ENCODE data around the gene GIT1.
"Not testable (repeated sequence)": the region's sequence is repeated elsewhere in the genome, so short reads cannot be mapped to it uniquely, and the experiment has no call there.

GIT1 gene

DNA sequence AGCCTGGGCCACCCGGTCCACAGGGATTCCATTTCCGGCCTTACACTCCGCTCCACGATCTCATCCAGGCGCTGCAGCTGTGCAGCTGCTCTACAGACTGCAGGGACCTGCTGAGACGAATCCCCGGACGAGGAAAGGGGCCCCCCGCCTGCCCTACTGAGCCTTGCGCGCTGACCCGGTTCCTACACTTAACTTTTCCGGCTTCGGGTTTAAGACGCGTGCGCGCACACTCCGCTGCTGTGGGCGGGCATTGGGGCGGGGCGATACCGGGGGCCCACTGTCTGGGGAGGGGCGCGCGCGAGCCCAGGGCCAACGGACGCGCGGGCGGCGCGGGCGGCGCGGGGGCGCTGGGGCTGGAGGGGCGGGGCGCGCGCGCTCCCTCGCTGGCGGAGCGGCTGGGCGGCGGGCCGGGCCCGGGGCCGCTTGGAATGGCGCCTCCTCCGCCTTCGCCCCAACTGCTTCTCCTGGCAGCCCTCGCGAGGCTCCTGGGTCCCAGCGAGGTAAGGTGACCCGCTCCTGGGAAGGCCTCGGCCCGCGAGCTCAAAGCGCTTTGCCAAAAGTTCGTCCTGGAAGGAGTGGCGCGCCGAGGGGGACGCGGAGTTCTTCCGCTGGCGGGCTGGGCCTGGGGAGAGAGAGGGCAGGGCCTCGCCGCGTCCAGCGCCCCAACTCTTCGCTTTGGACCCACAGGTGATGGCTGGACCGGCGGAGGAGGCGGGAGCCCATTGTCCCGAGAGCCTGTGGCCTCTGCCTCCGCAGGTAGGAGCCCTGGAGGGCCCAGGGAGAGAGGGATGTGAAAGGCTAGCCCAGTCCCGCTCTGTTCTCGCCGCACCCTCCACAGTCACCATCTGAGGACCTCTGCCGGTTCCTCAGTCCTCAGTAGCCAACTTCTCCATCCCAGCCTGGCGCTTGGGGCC, 20.9 kb downstream of the GIT1 start, which contains the start of gene TP53I13:
Gene TP53I13, plus strand, starts transcription at position 371 of the 914 bp plus-strand sequence. Its CDS starts 58 bp downstream, at position 429.
- peak; percentile 93 for DNase-seq (ENCODE audit: low spot score)
- no peak for FAIRE-seq

DNA sequence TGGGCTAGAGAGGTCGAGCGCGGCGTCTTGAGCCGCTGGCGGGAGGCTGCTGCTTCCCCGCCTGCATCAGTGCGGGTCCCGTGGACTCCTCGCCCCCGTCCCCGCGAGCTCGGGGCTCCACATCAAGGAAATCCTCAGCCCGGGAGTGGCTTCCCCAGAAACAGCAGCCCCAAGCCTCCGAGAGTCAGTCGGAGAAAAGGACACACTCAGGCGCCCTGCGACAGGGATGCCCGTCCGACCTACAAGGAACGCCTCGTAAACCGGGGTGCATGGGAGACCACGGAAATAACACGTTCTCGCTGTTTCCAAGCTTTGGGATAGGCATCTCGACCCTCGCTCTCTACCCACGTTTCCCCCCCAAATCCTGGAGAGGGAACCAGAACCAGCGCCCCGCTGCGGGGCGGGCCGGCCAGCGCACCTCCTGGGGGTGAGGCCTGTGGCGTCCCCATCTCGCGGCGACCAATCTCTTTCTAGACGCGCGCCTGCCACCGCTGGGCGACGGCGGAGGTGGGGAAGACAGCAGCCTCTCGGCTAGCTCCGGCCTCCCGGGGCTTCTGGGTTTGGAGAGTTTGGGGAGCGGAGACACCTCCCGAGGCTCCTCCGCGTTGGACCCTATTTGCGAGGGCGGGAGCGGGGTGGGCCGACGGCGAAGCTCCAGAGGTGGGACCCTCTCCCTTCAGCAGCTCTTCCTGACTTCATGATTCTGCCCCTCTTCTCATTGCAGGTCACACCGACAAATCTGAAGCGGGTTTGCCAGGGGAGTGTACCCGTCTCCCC, 21.7 kb downstream of the GIT1 start:
- FAIRE-seq (no peak), DNase-seq (ENCODE audit: low spot score) (peak; percentile 81)

DNA sequence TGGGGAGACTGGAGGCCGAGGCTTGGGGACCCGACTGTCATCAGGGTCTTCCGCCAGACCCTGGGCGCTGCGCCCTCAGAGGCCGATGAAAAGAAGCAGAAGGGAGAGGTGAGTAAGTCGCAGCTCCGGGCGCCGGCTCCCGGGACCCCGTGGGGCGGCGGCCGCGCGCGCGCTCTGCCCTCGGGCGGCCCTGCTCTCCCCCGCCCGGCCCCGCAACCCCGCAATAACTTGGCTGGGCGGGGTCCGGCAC, 22.2 kb downstream of the GIT1 start:
- DNase-seq (ENCODE audit: low spot score) (no peak), FAIRE-seq (no peak)

DNA sequence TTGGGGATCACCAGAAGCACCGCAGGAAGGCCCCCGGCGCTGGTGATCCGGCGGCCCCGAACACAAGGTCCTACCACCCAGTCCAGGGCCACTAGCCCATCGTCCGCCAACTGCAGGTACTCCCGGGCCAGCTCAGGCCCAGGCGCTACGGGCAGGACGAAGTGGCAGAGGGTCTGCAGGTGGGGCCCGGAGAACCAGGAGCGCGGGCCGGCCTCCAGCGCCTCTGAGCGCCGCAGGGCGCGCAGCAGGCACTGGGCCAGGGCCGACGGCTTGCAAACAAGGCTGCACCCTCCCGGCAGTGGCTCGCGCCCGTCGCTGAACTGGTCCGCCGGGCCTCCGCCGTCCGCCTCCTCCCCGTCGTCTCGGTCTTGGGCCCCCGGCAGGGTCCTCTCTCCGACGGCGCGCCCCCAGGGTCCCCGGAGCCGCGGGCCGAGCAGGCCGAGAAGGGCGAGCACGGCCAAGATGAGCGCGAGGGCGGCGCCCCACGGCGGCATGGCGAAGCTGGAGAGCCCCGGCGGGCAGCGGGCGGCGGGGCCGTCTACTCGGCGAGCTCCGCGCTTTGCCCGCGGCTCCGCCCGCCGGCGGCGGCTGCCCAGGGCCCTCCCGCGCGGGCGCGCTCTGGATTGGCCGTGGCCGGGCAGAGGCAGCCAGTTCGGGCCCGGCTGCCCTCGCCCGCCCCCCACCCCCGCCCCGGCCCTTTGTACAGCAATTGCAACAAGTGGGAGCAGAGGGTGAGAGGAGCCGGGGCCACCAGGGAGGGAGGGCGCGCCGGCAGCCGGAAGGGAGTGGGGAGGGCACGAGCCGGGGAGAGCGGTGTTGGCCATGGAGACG, 22.8 kb downstream of the GIT1 start, which contains the start of gene ABHD15:
Gene ABHD15, minus strand, starts transcription at position 565 of the 831 bp plus-strand sequence. Its CDS starts 71 bp downstream, at position 494.
- peak; percentile 83 for DNase-seq (ENCODE audit: low spot score)
- FAIRE-seq, result no peak

DNA sequence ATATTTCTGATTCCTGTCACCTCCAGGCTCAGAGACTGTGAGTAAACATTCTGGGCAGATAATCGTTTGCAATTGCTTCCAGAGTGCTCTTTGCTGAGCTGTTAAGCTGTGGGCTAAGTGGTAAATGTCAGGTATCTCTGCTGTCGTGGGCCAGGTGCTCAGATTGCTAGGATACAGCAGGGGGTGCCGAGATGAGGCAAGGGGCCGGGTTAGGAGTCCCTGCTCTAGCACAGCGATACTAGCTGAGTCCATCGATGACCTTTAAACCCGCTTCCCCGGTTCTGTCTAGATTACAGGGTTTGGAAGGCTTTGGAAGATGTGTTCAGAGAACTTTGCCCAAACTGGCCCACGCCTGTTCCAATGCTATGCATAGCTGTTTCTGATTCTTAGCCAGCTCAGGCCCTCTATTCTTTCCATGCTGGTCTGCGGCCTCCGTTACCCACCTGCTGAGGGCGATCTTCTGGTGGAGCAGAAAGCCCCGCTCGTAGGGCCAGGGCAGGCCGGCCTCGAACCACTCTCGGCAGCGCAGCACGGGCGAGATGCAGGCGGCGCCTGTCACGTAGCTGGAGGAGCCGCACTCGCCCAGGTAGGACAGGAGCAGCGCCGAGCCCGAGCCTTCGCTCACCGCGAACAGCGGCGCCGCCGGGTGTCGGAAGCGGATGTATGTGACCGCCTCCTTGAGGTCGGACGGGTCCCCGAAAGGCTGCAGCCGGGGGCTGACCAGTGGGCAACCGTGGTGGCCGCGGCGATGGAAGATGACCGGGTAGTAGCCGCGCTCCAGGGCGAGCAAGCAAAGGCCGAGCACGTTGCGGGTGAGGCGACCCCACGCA, 23.6 kb downstream of the GIT1 start:
- no peak for FAIRE-seq
- peak; percentile 65 for DNase-seq (ENCODE audit: low spot score)

DNA sequence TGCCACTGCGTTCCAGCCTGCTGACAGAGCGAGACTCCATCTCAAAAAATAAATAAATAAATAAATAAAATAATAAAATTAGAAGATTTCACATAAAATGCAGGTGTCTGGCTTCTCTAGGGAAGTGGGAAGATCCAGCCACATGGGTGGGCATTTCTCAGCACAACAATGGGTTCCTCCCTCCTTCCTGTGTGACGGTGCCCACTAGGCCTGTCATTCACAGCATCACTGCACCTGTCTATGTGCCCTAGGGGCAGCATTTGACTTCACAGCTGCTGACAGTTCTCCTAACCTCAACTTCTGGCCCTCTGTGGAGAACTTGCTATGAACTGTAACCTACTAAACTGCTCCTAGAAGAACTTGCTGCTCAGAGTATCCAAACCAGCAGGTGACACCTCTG, 25.6 kb downstream of the GIT1 start:
- FAIRE-seq (no peak), DNase-seq (ENCODE audit: low spot score) (no peak)

GRCh38 chr17:29562615-29563014, 26.8 kb downstream of the GIT1 start:
- no peak for FAIRE-seq

GRCh38 chr17:29561554-29562517, 27.6 kb downstream of the GIT1 start:
- DNase-seq (ENCODE audit: low spot score) (no peak), FAIRE-seq (no peak)

More at GRCh38 chr17:29562615-29563014, 26.8 kb downstream of the GIT1 start:
- no peak for DNase-seq (ENCODE audit: low spot score)

GRCh38 chr17:29560316-29560715, 29.1 kb downstream of the GIT1 start:
- DNase-seq (ENCODE audit: low spot score) (no peak), FAIRE-seq (no peak)

DNA sequence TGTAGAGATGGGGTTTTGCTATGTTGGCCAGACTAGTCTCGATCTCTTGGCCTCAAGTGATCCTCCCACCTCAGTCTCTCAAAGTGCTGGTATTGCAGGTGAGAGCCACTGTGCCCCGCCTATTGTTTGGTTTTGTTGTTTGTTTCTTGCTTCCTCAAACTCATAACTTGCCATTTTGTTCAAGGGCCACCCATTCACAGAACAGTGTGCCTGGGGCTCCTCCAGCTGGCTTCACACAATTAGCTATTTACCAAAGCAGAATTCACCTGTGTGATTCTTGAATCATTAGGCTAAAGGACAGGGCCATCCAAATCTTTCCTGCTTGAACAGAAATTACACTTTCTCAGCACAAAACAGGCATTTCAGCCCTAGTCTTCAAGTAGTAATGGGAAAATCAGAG, 29.8 kb downstream of the GIT1 start:
- no peak for FAIRE-seq
- no peak for DNase-seq (ENCODE audit: low spot score)

GRCh38 chr17:29558139-29558538, 31.3 kb downstream of the GIT1 start:
- DNase-seq (ENCODE audit: low spot score); FAIRE-seq: not testable (repeated sequence)

- no peak for FAIRE-seq
Measured at GRCh38 chr17:29557739-29558116, 31.7 kb downstream of the GIT1 start.

GRCh38 chr17:29557085-29557738, 32.2 kb downstream of the GIT1 start:
- DNase-seq (ENCODE audit: low spot score), result no peak
- FAIRE-seq, result no peak

More at GRCh38 chr17:29557739-29558116, 31.7 kb downstream of the GIT1 start:
- DNase-seq (ENCODE audit: low spot score), result no peak

DNA sequence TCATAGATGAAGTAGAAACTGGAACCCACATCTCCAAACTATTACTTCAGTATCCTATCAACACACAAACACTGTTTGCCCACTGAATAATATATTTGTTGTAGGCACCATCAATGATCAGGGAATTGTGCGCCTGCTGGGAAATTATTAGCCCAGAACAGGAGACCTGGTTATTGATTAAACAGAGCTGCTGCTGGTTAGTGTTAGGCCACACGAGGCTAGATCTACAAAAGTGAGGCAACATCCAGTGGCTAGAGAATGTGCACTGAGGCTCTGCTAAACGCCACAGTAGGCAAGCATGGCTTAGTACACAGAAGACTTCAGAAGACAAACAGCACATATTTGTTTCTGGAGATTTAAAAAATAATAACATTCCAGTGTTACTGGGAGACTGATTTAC, 33.6 kb downstream of the GIT1 start:
- no peak for FAIRE-seq
- no peak for DNase-seq (ENCODE audit: low spot score)

- no peak for DNase-seq (ENCODE audit: low spot score)
- no peak for FAIRE-seq
Measured at GRCh38 chr17:29549177-29549923, 40.1 kb downstream of the GIT1 start.

GRCh38 chr17:29546830-29547229, 42.6 kb downstream of the GIT1 start:
- DNase-seq (ENCODE audit: low spot score), result no peak
- no peak for FAIRE-seq

GRCh38 chr17:29546085-29546484, 43.4 kb downstream of the GIT1 start:
- DNase-seq (ENCODE audit: low spot score), result no peak
- no peak for FAIRE-seq

- no peak for FAIRE-seq
- DNase-seq (ENCODE audit: low spot score), result no peak
Measured at GRCh38 chr17:29544066-29544465, 45.4 kb downstream of the GIT1 start.

All from urothelium cell line (cell line).